ENCODE measurements around the gene NCAN.

GRCh38 chr19:19258589-19259338 is 47.0 kb downstream of the NCAN start:
- TF ChIP-seq CTCF (IDR thresholded peaks at IDR 0.05; ENCODE audit: insufficient read depth, low read length, poor library complexity, severe bottlenecking), result no peak
- no peak for TF ChIP-seq EZH2phosphoT487 (conservative IDR thresholded peaks at IDR 0.05; ENCODE audit: low read length)
